OCI-LY1 (cell line): ENCODE data around the gene CACNA1C.

Experiments used
- H2AFZ ChIP-seq: fragments of 200-600 bp; sonication (generic), shearing (Covaris generic); 2 replicates; pipeline ENCODE4 v1.6.0; 2014; ENCODE audit warnings: antibody characterized with exemption, mild to moderate bottlenecking, low read length
- H3F3A ChIP-seq: fragments of 200-600 bp; sonication (generic), shearing (Covaris generic); 2 replicates; pipeline ENCODE4 v1.6.0; 2014; ENCODE audit warnings: mild to moderate bottlenecking, antibody characterized with exemption, low read length, moderate library complexity; ENCODE audit not compliant: insufficient read depth
- H3K27ac ChIP-seq: fragments of 200-600 bp; sonication (generic); 2 replicates; pipeline ENCODE4 v1.5.1; 2014; ENCODE audit warnings: low read length, mixed run types, mild to moderate bottlenecking, low read depth; ENCODE audit not compliant: poor library complexity, severe bottlenecking
- H3K27me3 ChIP-seq: fragments of 200-600 bp; sonication (generic); 2 replicates; pipeline ENCODE4 v1.6.0; 2014; ENCODE audit warnings: antibody characterized with exemption, mild to moderate bottlenecking, low read length, moderate library complexity; ENCODE audit not compliant: insufficient read depth
- H3K36me3 ChIP-seq: fragments of 200-600 bp; sonication (generic); 2 replicates; pipeline ENCODE4 v1.6.1; 2014; ENCODE audit warnings: mild to moderate bottlenecking, antibody characterized with exemption, low read length, moderate library complexity, mixed read lengths; ENCODE audit not compliant: insufficient read depth
- H3K4me1 ChIP-seq: fragments of 200-600 bp; sonication (generic); 2 replicates; pipeline ENCODE4 v1.5.1; 2014; ENCODE audit warnings: mild to moderate bottlenecking, low read length, moderate library complexity; ENCODE audit not compliant: insufficient read depth, severe bottlenecking
- H3K4me2 ChIP-seq: fragments of 200-600 bp; sonication (generic), shearing (Covaris generic); 2 replicates; pipeline ENCODE4 v1.6.1; 2014; ENCODE audit warnings: low read length
- H3K4me3 ChIP-seq: fragments of 200-600 bp; sonication (generic); 2 replicates; pipeline ENCODE4 v1.5.1; 2014; ENCODE audit warnings: low read length, low read depth, mild to moderate bottlenecking, mixed read lengths; ENCODE audit not compliant: poor library complexity, severe bottlenecking
- H3K79me2 ChIP-seq: fragments of 200-600 bp; shearing (Covaris generic); 2 replicates; pipeline ENCODE4 v1.6.1; 2016; ENCODE audit warnings: mixed run types, low read length, mixed read lengths; ENCODE audit not compliant: insufficient read depth
- H3K9ac ChIP-seq: fragments of 200-600 bp; sonication (generic), shearing (Covaris generic); 2 replicates; pipeline ENCODE4 v1.6.1; 2014; ENCODE audit warnings: mild to moderate bottlenecking, low read length, mixed read lengths
- H3K9me2 ChIP-seq: fragments of 200-600 bp; sonication (generic), shearing (Covaris generic); 2 replicates; pipeline ENCODE4 v1.6.1; 2014; ENCODE audit warnings: low read depth, mild to moderate bottlenecking, low read length, mixed read lengths
- H3K9me3 ChIP-seq: fragments of 200-600 bp; shearing (Covaris generic); 2 replicates; pipeline ENCODE4 v1.6.1; 2014; ENCODE audit warnings: low read length, mixed read lengths
- H4K20me1 ChIP-seq: fragments of 200-600 bp; sonication (generic), shearing (Covaris generic); 2 replicates; pipeline ENCODE4 v1.6.0; 2016; ENCODE audit warnings: mild to moderate bottlenecking, low read length; ENCODE audit not compliant: insufficient read depth
- EZH2 ChIP-seq: fragments of 200-600 bp; sonication (generic), shearing (Covaris generic); IDR thresholded peaks from 2 replicates; pipeline ENCODE4 v1.8.0; 2017; ENCODE audit warnings: borderline replicate concordance, mixed run types, mild to moderate bottlenecking, antibody characterized with exemption, low read length, moderate library complexity, mixed read lengths
- TF ChIP-seq, protein P1 (sequence below): fragments of 200-600 bp; sonication (generic), shearing (Covaris generic); IDR thresholded peaks from 2 replicates; pipeline ENCODE4 v1.5.1; 2017; ENCODE audit warnings: mild to moderate bottlenecking, antibody characterized with exemption, low read length, moderate library complexity, mixed read lengths

Gene CACNA1C

GRCh38 chr12:2142068-2142467 is 89.3 kb downstream of the CACNA1C start:
- peaks cover 24% of the 10 kb centered on the region; the same call in 1 of the 2 replicates for H3K27me3 ChIP-seq
- H3K79me2 ChIP-seq: no peaks in the 10 kb centered on the region
- no peaks in the 10 kb centered on the region for H3K36me3 ChIP-seq
- no peak overlapping the region for H3K9ac ChIP-seq
- H3K4me3 ChIP-seq: no peak overlapping the region
- H2AFZ ChIP-seq: no peak overlapping the region
- TF ChIP-seq, protein P1, sequence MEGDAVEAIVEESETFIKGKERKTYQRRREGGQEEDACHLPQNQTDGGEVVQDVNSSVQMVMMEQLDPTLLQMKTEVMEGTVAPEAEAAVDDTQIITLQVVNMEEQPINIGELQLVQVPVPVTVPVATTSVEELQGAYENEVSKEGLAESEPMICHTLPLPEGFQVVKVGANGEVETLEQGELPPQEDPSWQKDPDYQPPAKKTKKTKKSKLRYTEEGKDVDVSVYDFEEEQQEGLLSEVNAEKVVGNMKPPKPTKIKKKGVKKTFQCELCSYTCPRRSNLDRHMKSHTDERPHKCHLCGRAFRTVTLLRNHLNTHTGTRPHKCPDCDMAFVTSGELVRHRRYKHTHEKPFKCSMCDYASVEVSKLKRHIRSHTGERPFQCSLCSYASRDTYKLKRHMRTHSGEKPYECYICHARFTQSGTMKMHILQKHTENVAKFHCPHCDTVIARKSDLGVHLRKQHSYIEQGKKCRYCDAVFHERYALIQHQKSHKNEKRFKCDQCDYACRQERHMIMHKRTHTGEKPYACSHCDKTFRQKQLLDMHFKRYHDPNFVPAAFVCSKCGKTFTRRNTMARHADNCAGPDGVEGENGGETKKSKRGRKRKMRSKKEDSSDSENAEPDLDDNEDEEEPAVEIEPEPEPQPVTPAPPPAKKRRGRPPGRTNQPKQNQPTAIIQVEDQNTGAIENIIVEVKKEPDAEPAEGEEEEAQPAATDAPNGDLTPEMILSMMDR: no peak
- TF ChIP-seq EZH2: no peak
- no peaks in the 10 kb centered on the region for H3K9me3 ChIP-seq
- no peak overlapping the region for H3K4me2 ChIP-seq
- no peaks in the 10 kb centered on the region for H3F3A ChIP-seq
- H3K4me1 ChIP-seq: no peaks in the 10 kb centered on the region
- no peaks in the 10 kb centered on the region for H3K9me2 ChIP-seq
- no peaks in the 10 kb centered on the region for H4K20me1 ChIP-seq
- H3K27ac ChIP-seq: no peak overlapping the region

DNA sequence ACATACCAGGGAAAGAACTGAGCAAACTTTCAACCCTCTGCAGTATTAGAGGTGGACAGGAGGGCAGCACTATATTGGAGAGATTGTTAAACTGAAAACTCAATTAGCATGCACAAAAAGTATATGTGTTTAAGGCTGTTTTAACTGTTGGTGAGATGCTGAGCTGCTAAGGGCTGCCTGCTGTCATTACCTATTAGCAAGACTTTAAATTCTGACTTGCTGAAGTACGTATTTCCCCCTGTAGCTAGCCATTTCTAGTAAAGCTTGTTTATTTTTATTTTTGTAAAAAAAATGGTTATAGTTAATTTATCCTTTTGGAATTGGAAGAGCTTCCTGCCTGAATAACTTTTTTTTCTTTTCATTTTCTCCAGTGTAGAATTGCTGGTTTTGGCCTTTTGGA is 92.2 kb downstream of the CACNA1C start:
- no peaks in the 10 kb centered on the region for H3K79me2 ChIP-seq
- no peaks in the 10 kb centered on the region; the same call in 1 of the 2 replicates for H3K36me3 ChIP-seq
- no peak overlapping the region for H3K9ac ChIP-seq
- peaks cover 41% of the 10 kb centered on the region; the same call in 1 of the 2 replicates for H3K27me3 ChIP-seq
- TF ChIP-seq, protein P1: no peak
- no peak for TF ChIP-seq EZH2
- no peaks in the 10 kb centered on the region for H3K4me1 ChIP-seq
- H3K4me3 ChIP-seq: no peak overlapping the region
- no peak overlapping the region for H2AFZ ChIP-seq
- H4K20me1 ChIP-seq: no peaks in the 10 kb centered on the region
- H3K27ac ChIP-seq: no peak overlapping the region
- no peaks in the 10 kb centered on the region for H3K9me2 ChIP-seq
- H3F3A ChIP-seq: no peaks in the 10 kb centered on the region
- no peak overlapping the region for H3K4me2 ChIP-seq
- H3K9me3 ChIP-seq: 0 out of 2 replicates have a peak, but pooled peaks cover 5% of the 10 kb centered on the region

DNA sequence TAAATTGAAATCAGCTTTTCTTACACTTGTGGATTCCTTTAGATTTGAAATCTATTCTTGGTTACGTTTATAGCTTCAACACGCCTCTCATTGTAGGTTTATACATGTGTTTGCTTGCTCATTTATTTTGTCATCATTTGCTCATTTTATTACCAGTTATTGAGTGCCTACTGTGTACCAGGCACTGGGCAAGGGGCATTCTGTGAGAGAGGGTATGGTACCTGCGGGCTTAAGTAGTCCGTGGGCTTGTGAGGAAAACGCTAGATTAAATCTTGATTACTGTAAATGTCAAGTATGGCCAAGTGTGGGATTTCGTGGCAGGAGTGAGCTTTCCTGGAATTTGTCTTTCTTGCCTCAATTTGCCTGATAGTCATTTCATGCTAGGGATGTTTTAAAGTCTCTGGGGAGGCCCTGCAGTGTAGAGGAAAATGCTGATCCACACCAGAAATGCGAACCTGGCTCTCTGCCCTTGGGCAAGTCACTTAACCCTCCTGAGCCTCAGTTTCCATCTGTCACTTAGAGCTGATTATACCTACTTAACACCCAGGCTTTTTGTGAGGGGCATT is 92.7 kb downstream of the CACNA1C start:
- no peaks in the 10 kb centered on the region for H3K9me2 ChIP-seq
- H3K27me3 ChIP-seq: peaks cover 41% of the 10 kb centered on the region; the same call in 1 of the 2 replicates

More for the DNA sequence above, 92.7 kb downstream of the CACNA1C start:
- no peak overlapping the region for H3K4me2 ChIP-seq
- no peak overlapping the region for H3K27ac ChIP-seq
- no peak overlapping the region for H3K4me3 ChIP-seq
- no peaks in the 10 kb centered on the region for H3K4me1 ChIP-seq
- H3K9me3 ChIP-seq: 0 out of 2 replicates have a peak, but pooled peaks cover 5% of the 10 kb centered on the region
- H3F3A ChIP-seq: no peaks in the 10 kb centered on the region
- TF ChIP-seq, protein P1: no peak
- no peak for TF ChIP-seq EZH2
- H3K36me3 ChIP-seq: no peaks in the 10 kb centered on the region; the same call in 1 of the 2 replicates
- no peaks in the 10 kb centered on the region for H3K79me2 ChIP-seq
- no peak overlapping the region for H3K9ac ChIP-seq
- H2AFZ ChIP-seq: no peak overlapping the region
- no peaks in the 10 kb centered on the region for H4K20me1 ChIP-seq
